Endothelial cell (in vitro differentiated cells): ENCODE results near the gene IFI44L. TPM values are rescaled to one million over a fixed set of nuclear protein-coding genes. Genes with fewer than 3 reads are reported as not detected.

Source experiments
- DNase-seq: peaks from one replicate; pipeline ENCODE4 v3.0.0; 2021; ENCODE audit warnings: low spot score
- H3K27ac Mint-ChIP-seq: one replicate; pipeline ENCODE4 v1.8.0; 2021; ENCODE audit warnings: mixed read lengths, inconsistent platforms; ENCODE audit not compliant: unreplicated experiment
- H3K27me3 Mint-ChIP-seq: one replicate; pipeline ENCODE4 v1.8.0; 2021; ENCODE audit warnings: mild to moderate bottlenecking, moderate library complexity, mixed read lengths, inconsistent platforms; ENCODE audit not compliant: unreplicated experiment
- H3K36me3 Mint-ChIP-seq: one replicate; pipeline ENCODE4 v1.8.0; 2021; ENCODE audit warnings: mild to moderate bottlenecking, low read depth, mixed read lengths, inconsistent platforms; ENCODE audit not compliant: unreplicated experiment
- H3K4me1 Mint-ChIP-seq: one replicate; pipeline ENCODE4 v1.8.0; 2021; ENCODE audit warnings: mild to moderate bottlenecking, mixed read lengths, inconsistent platforms; ENCODE audit not compliant: unreplicated experiment
- H3K4me3 Mint-ChIP-seq: one replicate; pipeline ENCODE4 v1.8.0; 2021; ENCODE audit warnings: mild to moderate bottlenecking, mixed read lengths, inconsistent platforms; ENCODE audit not compliant: unreplicated experiment
- H3K9me3 Mint-ChIP-seq: one replicate; pipeline ENCODE4 v1.8.0; 2021; ENCODE audit warnings: mixed read lengths, inconsistent platforms; ENCODE audit not compliant: unreplicated experiment
- CTCF ChIP-seq: fragments of 200-600 bp; sonication (generic); IDR thresholded peaks from one replicate; pipeline ENCODE4 v1.5.0; 2021; ENCODE audit warnings: antibody characterized with exemption; ENCODE audit not compliant: unreplicated experiment
- total RNA-seq: library from RNA; stranded (reverse); fragmentation: NEBNext Ultra II Directional; extraction: Animal tissue kit (Norgen Biotek cat#: 25700); gene quantifications from one replicate; pipeline ENCODE4 v1.2.1, GENCODE V29; 2021; ENCODE audit not compliant: unreplicated experiment

Gene IFI44L
- total RNA-seq, 1 donor from 2014 or later, result 0.59 TPM

DNA sequence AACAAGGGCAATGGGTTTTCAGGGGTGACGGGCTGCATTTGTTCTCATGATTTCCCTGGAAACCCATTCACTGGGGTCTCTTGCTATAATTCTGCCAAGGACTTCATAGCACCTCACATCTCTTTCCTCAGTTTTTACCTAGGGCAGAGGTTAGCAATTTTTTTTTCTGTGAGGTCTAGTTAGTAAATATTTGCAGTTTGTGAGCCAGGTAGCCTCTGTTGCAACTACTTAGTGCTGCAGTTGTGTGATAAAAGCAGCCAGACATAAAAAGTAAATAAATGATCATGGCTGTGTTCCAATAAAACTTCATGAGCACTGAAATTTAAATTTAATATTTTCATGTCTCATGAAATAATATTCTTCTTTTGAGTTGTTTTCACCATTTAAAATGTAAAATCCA lies 67.1 kb downstream of the IFI44L start:
- no peak for TF ChIP-seq CTCF
- no peaks in the 10 kb centered on the region for H3K4me1 Mint-ChIP-seq

GRCh38 chr1:78687914-78688313 lies 67.7 kb downstream of the IFI44L start:
- no peak for TF ChIP-seq CTCF
- Mint-ChIP-seq H3K27me3 (peaks cover 1% of the 10 kb centered on the region), H3K27ac (no peak overlapping the region), H3K9me3 (no peaks in the 10 kb centered on the region), H3K4me1 (no peaks in the 10 kb centered on the region), H3K4me3 (no peak overlapping the region), H3K36me3 (no peaks in the 10 kb centered on the region)
- no peak for DNase-seq

More for the DNA sequence above, 67.1 kb downstream of the IFI44L start:
- DNase-seq, result no peak
- H3K27ac Mint-ChIP-seq, result no peak overlapping the region
- H3K9me3 Mint-ChIP-seq, result no peaks in the 10 kb centered on the region
- no peak overlapping the region for H3K4me3 Mint-ChIP-seq
- no peaks in the 10 kb centered on the region for H3K36me3 Mint-ChIP-seq
- H3K27me3 Mint-ChIP-seq, result peaks cover 1% of the 10 kb centered on the region

GRCh38 chr1:78688697-78689096 lies 68.4 kb downstream of the IFI44L start:
- Mint-ChIP-seq H3K9me3 (no peaks in the 10 kb centered on the region), H3K4me3 (no peak overlapping the region), H3K27me3 (peaks cover 1% of the 10 kb centered on the region), H3K27ac (no peak overlapping the region), H3K4me1 (no peaks in the 10 kb centered on the region), H3K36me3 (no peaks in the 10 kb centered on the region)
- TF ChIP-seq CTCF, result no peak
- no peak for DNase-seq

DNA sequence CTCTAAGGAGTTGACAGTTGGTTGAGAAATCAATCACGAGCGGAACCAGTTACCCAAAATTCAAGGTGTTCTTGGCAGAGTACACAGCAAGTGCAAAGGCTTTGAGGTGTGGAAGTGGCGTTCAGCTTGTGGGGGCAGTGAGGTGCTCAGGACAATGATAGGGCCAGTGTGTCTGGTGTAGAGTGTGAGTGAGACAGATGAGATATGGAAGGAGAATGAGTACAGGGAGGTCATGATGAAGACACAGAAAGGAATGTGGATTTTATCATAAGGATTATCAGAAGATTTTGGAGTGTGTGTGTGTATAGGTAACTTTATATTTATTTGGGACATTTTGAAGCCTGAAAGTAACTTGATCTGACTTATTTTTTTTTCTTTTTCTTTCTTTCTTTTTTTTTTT lies 70.3 kb downstream of the IFI44L start:
- TF ChIP-seq CTCF, result no peak
- no peak for DNase-seq
- Mint-ChIP-seq H3K9me3 (no peaks in the 10 kb centered on the region), H3K4me1 (no peaks in the 10 kb centered on the region), H3K36me3 (no peaks in the 10 kb centered on the region), H3K27me3 (peaks cover 1% of the 10 kb centered on the region), H3K27ac (no peak overlapping the region), H3K4me3 (no peak overlapping the region)

GRCh38 chr1:78691995-78692747 lies 71.9 kb downstream of the IFI44L start:
- no peak for DNase-seq
- H3K4me3 Mint-ChIP-seq, result no peak overlapping the region
- TF ChIP-seq CTCF, result no peak
- peaks cover 1% of the 10 kb centered on the region for H3K27me3 Mint-ChIP-seq
- no peak overlapping the region for H3K27ac Mint-ChIP-seq
- no peaks in the 10 kb centered on the region for H3K9me3 Mint-ChIP-seq
- no peaks in the 10 kb centered on the region for H3K4me1 Mint-ChIP-seq
- H3K36me3 Mint-ChIP-seq, result no peaks in the 10 kb centered on the region
